ENCODE data around the gene UPF1.

GRCh38 chr19:18832306-18833140, 764 bp downstream of the UPF1 start:
- peak; percentile 36 for TF ChIP-seq CTCF (IDR thresholded peaks at IDR 0.05; ENCODE audit: low read length)
- TF ChIP-seq EZH2 (optimal IDR thresholded peaks at IDR 0.05; ENCODE audit: low read depth, low read length): no peak
- TF ChIP-seq EZH2phosphoT487 (IDR thresholded peaks at IDR 0.05; ENCODE audit: low read length): no peak
